Stimulated activated CD4-positive, alpha-beta T cell treated with anti-CD3 and anti-CD28 coated beads, Interleukin-15, amount 100 ng/mL, for 48 hours (primary cell): Measurements from ENCODE around the gene SDK1.

Experiments used
- DNase-seq, 2 donors: peaks; one replicate each; pipeline ENCODE4 v3.0.0-alpha.2; 2020; ENCODE audit warnings: low read depth in 2 of 2

Gene SDK1

DNA sequence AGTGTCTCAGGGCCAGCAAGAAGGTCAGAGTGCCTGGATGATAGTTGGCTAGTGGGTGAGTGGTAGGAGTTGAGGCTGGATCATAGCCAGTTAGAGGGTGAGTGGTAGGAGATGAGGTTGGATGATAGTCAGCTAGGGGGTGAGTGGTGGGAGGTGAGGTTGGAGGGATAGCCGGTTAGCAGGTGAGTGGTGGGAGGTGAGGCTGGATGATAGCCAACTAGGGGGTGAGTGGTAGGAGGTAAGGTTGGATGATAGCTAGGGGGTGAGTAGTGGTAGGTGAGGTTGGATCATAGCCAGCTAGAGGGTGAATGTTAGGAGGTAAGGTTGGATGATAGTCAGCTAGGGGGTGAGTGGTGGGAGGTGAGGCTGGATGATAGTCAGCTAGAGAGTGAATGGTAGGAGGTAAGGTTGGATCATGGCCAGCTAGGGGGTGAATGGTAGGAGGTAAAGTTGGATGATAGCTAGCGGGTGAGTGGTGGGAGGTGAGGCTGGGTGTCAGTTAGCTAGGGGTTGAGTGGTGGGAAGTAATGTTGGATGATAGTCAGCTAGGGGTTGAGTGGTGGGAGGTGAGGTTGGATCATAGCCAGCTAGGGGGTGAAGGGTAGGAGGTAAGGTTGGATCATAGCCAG is 226.6 kb downstream of the SDK1 start:
- DNase-seq = no peak

DNA sequence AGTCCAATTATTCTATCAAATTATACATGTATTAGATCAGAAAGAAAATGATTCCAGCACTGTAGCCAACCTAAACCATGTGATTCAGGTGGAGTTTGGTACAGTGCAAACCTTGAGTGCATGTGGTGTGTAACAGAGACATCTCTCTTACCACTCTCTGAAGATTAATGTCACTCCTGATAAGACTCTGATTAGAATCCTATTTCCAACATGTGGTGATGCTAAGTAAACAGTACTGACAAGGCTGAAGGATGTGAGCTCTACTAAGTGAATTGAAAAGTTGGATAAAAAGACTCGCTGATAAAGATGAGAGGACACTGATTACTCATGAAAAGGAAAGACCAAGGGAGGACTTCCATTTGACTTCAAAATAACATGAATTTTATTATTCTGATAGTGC is 232.0 kb downstream of the SDK1 start:
- no peak for DNase-seq

- no peak for DNase-seq
These were observed 236.3 kb downstream of the SDK1 start for GRCh38 chr7:3537210-3537875.

GRCh38 chr7:3538041-3538440 is 237.0 kb downstream of the SDK1 start:
- DNase-seq = no peak

- DNase-seq = no peak
These were observed 239.6 kb downstream of the SDK1 start for GRCh38 chr7:3540456-3541220.

DNA sequence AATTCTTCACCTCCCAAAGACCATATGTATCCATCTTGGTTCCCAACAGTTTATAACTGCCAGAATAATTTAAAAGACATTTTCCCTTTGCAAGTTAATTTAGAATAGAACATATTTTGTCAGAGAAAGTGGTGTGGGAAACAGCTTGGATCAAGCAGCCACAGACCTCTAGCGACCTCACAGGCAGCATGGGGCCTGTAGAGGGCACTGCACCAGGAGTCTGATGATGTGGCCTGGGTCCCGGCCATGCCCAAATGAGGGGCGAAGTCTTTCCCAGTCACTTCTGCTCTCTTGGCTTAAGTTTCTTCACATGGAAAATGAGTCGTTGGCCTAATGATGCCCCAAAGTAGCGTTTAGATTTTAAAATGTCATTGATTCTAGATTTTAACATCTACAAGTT is 243.2 kb downstream of the SDK1 start:
- DNase-seq = no peak

- no peak for DNase-seq
These were observed 247.8 kb downstream of the SDK1 start for GRCh38 chr7:3548815-3549214.

DNA sequence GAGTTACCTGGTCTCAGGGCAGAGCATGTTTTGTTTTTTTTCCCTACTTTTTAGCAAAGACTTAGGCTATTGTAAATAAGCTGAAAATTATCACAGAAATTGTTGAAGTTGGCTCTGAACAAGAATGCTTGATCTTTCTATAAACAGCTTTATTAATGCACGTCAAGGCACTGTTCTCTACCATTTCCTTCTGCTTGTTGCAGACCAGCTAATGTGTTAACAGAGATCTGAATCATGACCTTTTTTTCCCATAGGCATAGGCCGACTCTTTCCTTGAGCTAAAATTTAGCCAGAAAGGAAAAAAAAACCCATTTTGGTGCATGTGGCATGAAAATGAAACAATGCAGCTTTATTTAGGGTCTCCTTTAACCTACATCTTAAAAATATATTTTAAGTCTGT is 248.5 kb downstream of the SDK1 start:
- DNase-seq = no peak

GRCh38 chr7:3551536-3551935 is 250.5 kb downstream of the SDK1 start:
- no peak for DNase-seq

- DNase-seq = no peak
These were observed 251.4 kb downstream of the SDK1 start for GRCh38 chr7:3552499-3552898.

DNA sequence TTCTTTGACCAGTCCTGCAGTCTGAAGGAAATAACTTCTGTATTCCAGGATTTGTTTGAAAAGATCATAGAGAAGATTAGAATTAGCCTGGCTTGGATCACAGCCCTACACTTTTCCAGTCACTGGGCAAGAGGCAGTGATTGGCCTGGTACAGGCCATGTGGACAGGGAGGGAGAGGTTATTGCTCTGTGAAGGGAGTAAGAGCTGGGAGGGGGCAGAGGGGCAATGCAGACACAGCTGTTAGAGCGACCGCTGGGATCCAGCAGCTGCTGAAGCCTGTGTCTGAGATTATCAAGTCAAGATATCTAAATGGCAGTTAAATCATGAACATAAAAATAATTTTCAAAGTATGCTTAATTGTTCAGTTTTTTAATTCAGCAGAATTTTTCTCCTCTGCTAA is 257.3 kb downstream of the SDK1 start:
- no peak for DNase-seq

GRCh38 chr7:3559278-3559677 is 258.2 kb downstream of the SDK1 start:
- no peak for DNase-seq

- no peak for DNase-seq
These were observed 259.4 kb downstream of the SDK1 start for GRCh38 chr7:3560495-3560894.

GRCh38 chr7:3561932-3562331 is 260.9 kb downstream of the SDK1 start:
- DNase-seq = no peak

DNA sequence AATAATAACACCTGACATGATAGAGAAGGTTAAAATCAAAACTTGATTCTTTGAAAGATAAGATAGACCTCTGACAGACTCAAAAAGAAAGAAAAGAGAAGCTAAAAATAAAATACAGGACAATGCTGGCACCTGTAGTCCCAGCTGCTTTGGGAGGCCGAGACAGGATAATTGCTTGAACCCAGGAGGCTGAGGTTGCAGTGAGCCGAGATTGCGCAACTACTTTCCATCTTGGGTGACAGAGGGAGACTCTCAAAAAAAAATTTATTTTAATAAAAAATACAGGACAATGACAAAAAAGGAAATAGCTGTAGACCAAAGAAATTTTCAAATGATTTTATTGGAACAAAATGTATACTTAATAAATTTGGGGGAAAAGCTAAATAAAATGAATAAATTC is 263.2 kb downstream of the SDK1 start:
- no peak for DNase-seq

DNA sequence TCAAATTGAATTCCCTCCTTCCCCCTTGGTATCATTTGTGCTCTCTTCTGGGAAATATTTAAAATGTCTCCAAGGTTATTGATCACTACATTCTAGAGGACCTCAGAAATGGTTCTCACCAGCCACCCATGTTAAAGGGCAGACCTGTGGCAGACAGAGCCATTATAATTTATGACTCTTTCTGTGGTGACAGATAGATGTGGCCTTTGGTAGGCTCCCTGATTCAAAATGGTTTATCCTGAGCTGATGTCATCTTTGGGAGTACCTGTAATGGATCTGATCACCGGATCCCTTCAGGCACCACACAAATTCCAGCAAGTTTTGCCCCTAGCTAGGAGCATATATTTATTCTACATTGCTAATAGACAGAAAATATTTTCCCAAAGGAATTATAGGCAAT is 267.5 kb downstream of the SDK1 start:
- no peak for DNase-seq

DNA sequence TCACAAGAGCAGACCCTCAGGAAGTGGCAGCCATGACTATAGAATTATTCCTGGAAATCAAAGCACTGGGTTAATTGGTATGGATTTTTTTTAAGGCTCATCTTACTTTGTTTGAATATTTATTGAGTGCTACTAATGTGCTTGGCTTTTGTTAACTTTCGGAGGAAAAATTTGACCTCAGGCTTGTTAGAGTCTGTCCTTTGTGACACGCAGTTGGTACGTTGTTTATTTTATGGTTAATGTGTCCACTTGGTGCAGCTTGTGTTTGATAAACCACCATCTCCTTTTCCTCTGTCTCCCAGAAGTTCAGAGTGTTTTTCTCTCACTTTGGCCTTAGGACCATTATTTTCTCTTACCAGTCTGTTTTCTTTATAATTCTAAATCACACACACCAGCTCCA is 268.6 kb downstream of the SDK1 start:
- DNase-seq = no peak

DNA sequence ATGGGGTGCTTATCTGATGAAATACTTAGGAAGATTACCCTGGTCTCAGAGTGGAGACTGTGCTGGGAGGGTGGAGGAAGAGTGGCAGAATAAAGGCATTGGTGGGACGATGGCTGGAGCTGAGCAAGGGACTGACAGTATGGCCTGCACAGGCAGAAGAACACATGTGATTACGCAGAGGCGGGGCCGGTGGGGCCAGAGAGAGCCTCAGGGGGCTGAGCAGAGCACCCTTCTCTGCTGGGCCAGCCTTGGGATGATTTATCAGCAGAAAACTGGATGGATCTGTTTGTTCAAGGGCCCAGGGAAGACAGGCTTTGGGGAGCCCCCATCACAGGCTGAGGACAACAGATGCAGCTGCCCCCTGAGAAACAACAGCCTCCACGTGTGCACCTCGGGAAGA is 272.1 kb downstream of the SDK1 start:
- no peak for DNase-seq

DNA sequence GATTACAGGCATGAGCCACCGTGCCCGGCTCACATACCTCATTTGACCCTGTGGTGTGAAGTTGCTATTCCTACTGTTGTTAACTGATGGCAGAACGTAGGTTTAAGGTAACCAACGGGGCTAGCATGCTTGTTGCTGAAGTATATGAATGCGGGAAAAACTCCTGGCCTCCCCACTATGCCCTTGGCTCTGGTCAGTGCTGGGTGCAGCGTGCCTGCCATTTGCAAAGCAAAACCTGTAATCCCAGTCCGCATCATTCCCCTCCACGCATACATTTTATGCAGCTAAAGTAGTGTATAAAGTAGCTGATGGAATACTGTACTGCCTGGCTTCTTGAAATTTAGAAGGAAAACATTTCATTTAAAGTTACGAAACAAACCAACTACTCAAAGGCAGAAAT is 273.3 kb downstream of the SDK1 start:
- DNase-seq = no peak

DNA sequence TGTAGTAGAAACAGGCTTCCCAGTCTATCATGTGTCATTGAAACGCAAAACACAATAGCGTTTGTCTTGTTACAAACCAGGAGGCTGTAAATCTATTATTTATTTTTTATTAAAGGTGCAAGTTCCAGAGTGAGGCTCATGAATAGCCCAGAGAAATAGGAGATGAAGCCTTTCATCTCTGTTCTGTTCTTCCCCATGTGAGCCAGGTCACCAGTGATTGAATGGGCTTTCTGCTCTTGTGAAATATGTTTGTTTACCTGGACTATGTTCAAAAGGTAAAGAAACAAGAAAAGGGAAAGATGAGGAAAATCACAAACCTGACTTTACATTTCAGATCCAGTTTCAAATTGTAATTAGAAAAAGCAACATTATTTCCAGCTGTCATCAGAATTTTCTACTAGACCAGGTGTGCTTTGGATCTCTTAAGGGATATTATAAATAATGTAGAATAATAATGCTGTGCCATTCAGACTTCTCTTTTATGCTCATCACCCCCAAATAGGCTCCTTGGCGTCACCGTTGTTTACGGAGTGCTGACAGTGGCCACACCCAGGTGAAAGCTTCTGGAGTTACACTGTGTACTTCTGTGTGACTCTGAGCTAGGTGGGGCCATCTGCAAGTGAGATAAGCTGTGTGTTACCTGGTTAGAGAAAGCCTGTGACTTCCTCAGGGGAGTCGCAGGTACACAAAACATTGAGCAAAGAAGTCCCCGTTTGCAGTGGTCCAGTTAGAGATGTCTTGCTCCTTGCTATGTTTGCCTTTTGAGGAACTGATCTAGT is 274.9 kb downstream of the SDK1 start:
- no peak for DNase-seq

DNA sequence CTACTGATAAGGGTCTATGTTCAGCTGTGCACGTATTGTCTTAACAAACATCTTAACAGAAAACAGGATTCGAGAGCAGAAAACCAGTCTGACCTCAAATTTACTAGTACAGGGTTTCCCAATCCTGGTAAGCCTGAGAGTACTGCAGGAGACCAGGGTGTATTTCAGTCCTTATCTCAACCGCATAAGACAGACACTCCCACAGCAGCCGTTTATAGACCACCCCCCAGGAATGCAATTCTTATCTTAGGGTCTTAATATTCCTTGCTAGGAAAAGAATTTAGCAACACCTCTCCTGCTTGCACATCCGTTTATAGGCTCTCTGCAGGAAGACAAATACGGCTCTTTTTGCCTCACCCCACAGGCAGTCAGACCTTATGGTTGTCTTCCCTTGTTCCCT is 277.3 kb downstream of the SDK1 start:
- DNase-seq = no peak

DNA sequence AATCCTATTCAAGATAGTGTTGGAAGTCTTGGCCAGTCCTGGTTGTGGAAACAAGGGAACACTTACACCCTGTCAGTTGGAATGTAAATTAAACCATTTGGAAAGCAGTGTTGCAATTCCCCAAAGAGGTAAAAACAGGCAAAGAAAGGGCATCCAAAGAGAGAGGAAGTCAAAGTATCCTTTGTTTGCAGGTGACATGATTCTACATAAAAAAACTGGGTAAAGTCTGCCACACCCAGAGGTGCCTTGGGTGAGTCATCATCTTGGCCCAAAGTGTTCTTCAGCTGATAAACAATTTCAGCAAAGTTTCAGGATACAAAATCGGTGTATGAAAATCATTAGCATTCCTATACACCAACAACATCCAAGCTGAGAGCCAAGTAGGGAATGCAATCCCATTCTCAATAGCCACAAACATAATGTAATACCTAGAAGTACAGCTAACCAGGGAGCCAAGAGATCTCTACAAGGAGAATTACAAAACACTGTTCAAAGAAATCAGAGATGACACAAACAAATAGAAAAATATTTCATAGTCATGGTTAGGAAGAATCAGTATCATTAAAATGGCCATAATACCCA is 278.7 kb downstream of the SDK1 start:
- no peak for DNase-seq
